ENCODE data around the gene UNC13D. TPM values are rescaled to one million over a fixed set of nuclear protein-coding genes. Genes with fewer than 3 reads are reported as not detected.

Gene UNC13D
- total RNA-seq, 1 donor from 2014 or later, result 11.5 TPM

GRCh38 chr17:75824666-75825065 is 19.5 kb downstream of the UNC13D start:
- H3K27ac Mint-ChIP-seq (ENCODE audit: unreplicated experiment), result no peak overlapping the region
- peaks cover 5% of the 10 kb centered on the region for H3K4me1 Mint-ChIP-seq (ENCODE audit: unreplicated experiment)
- no peak for TF ChIP-seq CTCF (IDR thresholded peaks at IDR 0.05; ENCODE audit: unreplicated experiment)
- no peaks in the 10 kb centered on the region for H3K9me3 Mint-ChIP-seq (ENCODE audit: unreplicated experiment)
- DNase-seq (ENCODE audit: low spot score), result no peak
- H3K27me3 Mint-ChIP-seq (ENCODE audit: unreplicated experiment), result no peaks in the 10 kb centered on the region
- H3K36me3 Mint-ChIP-seq (ENCODE audit: low read depth, unreplicated experiment), result peaks cover 16% of the 10 kb centered on the region
- H3K4me3 Mint-ChIP-seq (ENCODE audit: unreplicated experiment), result no peak overlapping the region

- no peak for DNase-seq (ENCODE audit: low spot score)
- Mint-ChIP-seq H3K4me1 (ENCODE audit: unreplicated experiment) (peaks cover 5% of the 10 kb centered on the region), H3K36me3 (ENCODE audit: low read depth, unreplicated experiment) (peaks cover 20% of the 10 kb centered on the region), H3K27me3 (ENCODE audit: unreplicated experiment) (peaks cover 2% of the 10 kb centered on the region), H3K27ac (ENCODE audit: unreplicated experiment) (no peak overlapping the region), H3K9me3 (ENCODE audit: unreplicated experiment) (no peaks in the 10 kb centered on the region), H3K4me3 (ENCODE audit: unreplicated experiment) (no peak overlapping the region)
- no peak for TF ChIP-seq CTCF (IDR thresholded peaks at IDR 0.05; ENCODE audit: unreplicated experiment)
These were observed 20.1 kb downstream of the UNC13D start for GRCh38 chr17:75824050-75824552.

GRCh38 chr17:75823257-75824041 is 20.8 kb downstream of the UNC13D start:
- H3K27me3 Mint-ChIP-seq (ENCODE audit: unreplicated experiment), result peaks cover 4% of the 10 kb centered on the region
- H3K4me3 Mint-ChIP-seq (ENCODE audit: unreplicated experiment), result no peak overlapping the region
- no peak for TF ChIP-seq CTCF (IDR thresholded peaks at IDR 0.05; ENCODE audit: unreplicated experiment)
- peaks cover 26% of the 10 kb centered on the region for H3K36me3 Mint-ChIP-seq (ENCODE audit: low read depth, unreplicated experiment)
- H3K9me3 Mint-ChIP-seq (ENCODE audit: unreplicated experiment), result no peaks in the 10 kb centered on the region
- H3K4me1 Mint-ChIP-seq (ENCODE audit: unreplicated experiment), result peaks cover 5% of the 10 kb centered on the region
- no peak overlapping the region for H3K27ac Mint-ChIP-seq (ENCODE audit: unreplicated experiment)
- DNase-seq (ENCODE audit: low spot score), result no peak

GRCh38 chr17:75822800-75823166 is 21.4 kb downstream of the UNC13D start:
- Mint-ChIP-seq H3K27ac (ENCODE audit: unreplicated experiment) (no peak overlapping the region), H3K27me3 (ENCODE audit: unreplicated experiment) (peaks cover 4% of the 10 kb centered on the region), H3K4me1 (ENCODE audit: unreplicated experiment) (no peaks in the 10 kb centered on the region), H3K4me3 (ENCODE audit: unreplicated experiment) (no peak overlapping the region), H3K9me3 (ENCODE audit: unreplicated experiment) (no peaks in the 10 kb centered on the region), H3K36me3 (ENCODE audit: low read depth, unreplicated experiment) (peaks cover 26% of the 10 kb centered on the region)
- DNase-seq (ENCODE audit: low spot score), result no peak
- TF ChIP-seq CTCF (IDR thresholded peaks at IDR 0.05; ENCODE audit: unreplicated experiment), result no peak

- no peak for DNase-seq (ENCODE audit: low spot score)
- Mint-ChIP-seq H3K27ac (ENCODE audit: unreplicated experiment) (no peak overlapping the region), H3K4me3 (ENCODE audit: unreplicated experiment) (no peak overlapping the region), H3K36me3 (ENCODE audit: low read depth, unreplicated experiment) (peaks cover 26% of the 10 kb centered on the region), H3K9me3 (ENCODE audit: unreplicated experiment) (no peaks in the 10 kb centered on the region), H3K27me3 (ENCODE audit: unreplicated experiment) (peaks cover 4% of the 10 kb centered on the region), H3K4me1 (ENCODE audit: unreplicated experiment) (no peaks in the 10 kb centered on the region)
- TF ChIP-seq CTCF (IDR thresholded peaks at IDR 0.05; ENCODE audit: unreplicated experiment), result no peak
These were observed 21.9 kb downstream of the UNC13D start for GRCh38 chr17:75822119-75822799.

Measured in endothelial cell (in vitro differentiated cells).